Calu3 (cell line): ENCODE results near the gene RUNX2. TPM values are rescaled to one million over a fixed set of nuclear protein-coding genes. Genes with fewer than 3 reads are reported as not detected.
"Not testable (repeated sequence)": the region's sequence is repeated elsewhere in the genome, so short reads cannot be mapped to it uniquely, and the experiment has no call there.

Experiments
- BruUV-seq: library from RNA; stranded (reverse); fragments of 400-500 nt; replicated peaks from 2 replicates; lab custom pipeline; 2021; lab: Mats Ljungman, UMichigan
- CTCF ChIA-PET: fragments of 300-600 bp; sonication (Branson Sonifier 250); formaldehyde crosslinking; loops from one replicate; lab custom pipeline; 2022; ENCODE audit warnings: antibody characterized with exemption; lab: Charles Lee
- DNase-seq: peaks from one replicate; pipeline ENCODE4 v3.0.0; 2022
- H3K27ac Mint-ChIP-seq: one replicate; pipeline ENCODE4 v1.8.0; 2022; ENCODE audit warnings: mixed read lengths; ENCODE audit not compliant: unreplicated experiment
- H3K27me3 Mint-ChIP-seq: one replicate; pipeline ENCODE4 v1.8.0; 2022; ENCODE audit warnings: mixed read lengths; ENCODE audit not compliant: unreplicated experiment
- H3K36me3 Mint-ChIP-seq: one replicate; pipeline ENCODE4 v1.8.0; 2022; ENCODE audit warnings: mild to moderate bottlenecking, moderate library complexity, mixed read lengths; ENCODE audit not compliant: insufficient read depth, unreplicated experiment
- H3K4me1 Mint-ChIP-seq: one replicate; pipeline ENCODE4 v1.8.0; 2022; ENCODE audit warnings: mild to moderate bottlenecking, low read depth, mixed read lengths; ENCODE audit not compliant: unreplicated experiment
- H3K4me3 Mint-ChIP-seq: one replicate; pipeline ENCODE4 v1.8.0; 2022; ENCODE audit warnings: mild to moderate bottlenecking, low read depth, moderate library complexity, mixed read lengths; ENCODE audit not compliant: unreplicated experiment
- H3K9me3 Mint-ChIP-seq: one replicate; pipeline ENCODE4 v1.8.0; 2022; ENCODE audit warnings: low read depth, mixed read lengths; ENCODE audit not compliant: unreplicated experiment
- intact Hi-C: fragments of 100-400 bp; cut with micrococcal nuclease; formaldehyde crosslinking; loops from one replicate; pipeline ENCODE4 v1.10.0; 2022; ENCODE audit not compliant: unreplicated experiment
- total RNA-seq: library from RNA; stranded (reverse); gene quantifications from 2 replicates; pipeline ENCODE4 v1.2.3, GENCODE V29; 2022
- TF ChIP-seq, protein P1 (sequence below): fragments of 200-600 bp; IDR thresholded peaks from one replicate; pipeline ENCODE4 v1.8.0; 2022; ENCODE audit warnings: antibody characterized with exemption; ENCODE audit not compliant: unreplicated experiment

Gene RUNX2
- total RNA-seq, 1 experiment from 2014 or later, result 0.54 TPM

GRCh38 chr6:45462190-45463134 is 134.3 kb downstream of the RUNX2 start:
- H3K4me1 Mint-ChIP-seq, result no peaks in the 10 kb centered on the region
- no peaks in the 10 kb centered on the region for H3K36me3 Mint-ChIP-seq
- H3K9me3 Mint-ChIP-seq, result no peaks in the 10 kb centered on the region
- no peak overlapping the region for H3K4me3 Mint-ChIP-seq
- no peak overlapping the region for H3K27ac Mint-ChIP-seq
- no TSS peak for BruUV-seq
- CTCF ChIA-PET, result interaction anchor here (0.5 to 0.6 kb wide), 2 partner anchors 20 to 30 kb away, joined by 3 to 6 read pairs; no protein-coding TSS in a partner anchor
- TF ChIP-seq, protein P1, sequence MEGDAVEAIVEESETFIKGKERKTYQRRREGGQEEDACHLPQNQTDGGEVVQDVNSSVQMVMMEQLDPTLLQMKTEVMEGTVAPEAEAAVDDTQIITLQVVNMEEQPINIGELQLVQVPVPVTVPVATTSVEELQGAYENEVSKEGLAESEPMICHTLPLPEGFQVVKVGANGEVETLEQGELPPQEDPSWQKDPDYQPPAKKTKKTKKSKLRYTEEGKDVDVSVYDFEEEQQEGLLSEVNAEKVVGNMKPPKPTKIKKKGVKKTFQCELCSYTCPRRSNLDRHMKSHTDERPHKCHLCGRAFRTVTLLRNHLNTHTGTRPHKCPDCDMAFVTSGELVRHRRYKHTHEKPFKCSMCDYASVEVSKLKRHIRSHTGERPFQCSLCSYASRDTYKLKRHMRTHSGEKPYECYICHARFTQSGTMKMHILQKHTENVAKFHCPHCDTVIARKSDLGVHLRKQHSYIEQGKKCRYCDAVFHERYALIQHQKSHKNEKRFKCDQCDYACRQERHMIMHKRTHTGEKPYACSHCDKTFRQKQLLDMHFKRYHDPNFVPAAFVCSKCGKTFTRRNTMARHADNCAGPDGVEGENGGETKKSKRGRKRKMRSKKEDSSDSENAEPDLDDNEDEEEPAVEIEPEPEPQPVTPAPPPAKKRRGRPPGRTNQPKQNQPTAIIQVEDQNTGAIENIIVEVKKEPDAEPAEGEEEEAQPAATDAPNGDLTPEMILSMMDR, result no peak
- H3K27me3 Mint-ChIP-seq, result no peaks in the 10 kb centered on the region
- no peak for DNase-seq
- intact Hi-C loops, result no loop called here

- Mint-ChIP-seq H3K4me3 (no peak overlapping the region), H3K27me3 (no peaks in the 10 kb centered on the region), H3K4me1 (no peaks in the 10 kb centered on the region), H3K36me3 (no peaks in the 10 kb centered on the region), H3K27ac (no peak overlapping the region), H3K9me3 (no peaks in the 10 kb centered on the region)
- DNase-seq, result no peak
- TF ChIP-seq, protein P1, result no peak
- BruUV-seq, result no TSS peak
- intact Hi-C loops, result no loop called here
- CTCF ChIA-PET, result no interaction called here
These were observed 136.6 kb downstream of the RUNX2 start for GRCh38 chr6:45464685-45465084.

DNA sequence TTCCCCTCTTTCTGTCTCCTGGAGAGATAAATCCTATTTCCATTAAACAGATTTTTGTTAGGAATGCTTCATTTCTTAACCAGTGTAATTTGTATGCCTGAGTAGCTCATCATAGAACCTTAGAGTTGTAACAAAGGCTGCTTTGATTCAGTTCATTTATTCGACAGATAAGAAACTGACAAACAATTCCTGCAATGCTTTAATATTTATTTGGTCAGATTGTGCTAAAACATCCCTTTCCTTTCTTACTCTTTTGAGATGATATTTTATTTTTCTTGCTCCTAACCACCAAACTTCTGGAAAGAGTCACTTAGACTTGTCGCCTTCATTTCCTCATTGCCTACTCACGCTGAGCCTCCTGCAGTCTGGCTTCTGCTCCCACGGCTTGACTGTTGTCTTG is 138.6 kb downstream of the RUNX2 start:
- no peak for DNase-seq
- H3K27ac Mint-ChIP-seq, result no peak overlapping the region
- no peaks in the 10 kb centered on the region for H3K36me3 Mint-ChIP-seq
- H3K9me3 Mint-ChIP-seq, result no peaks in the 10 kb centered on the region
- TF ChIP-seq, protein P1, result no peak
- H3K27me3 Mint-ChIP-seq, result no peaks in the 10 kb centered on the region
- intact Hi-C loops, result no loop called here
- H3K4me3 Mint-ChIP-seq, result no peak overlapping the region
- BruUV-seq, result no TSS peak
- CTCF ChIA-PET, result no interaction called here
- H3K4me1 Mint-ChIP-seq, result no peaks in the 10 kb centered on the region

GRCh38 chr6:45467417-45467816 is 139.3 kb downstream of the RUNX2 start:
- BruUV-seq, H3K9me3 Mint-ChIP-seq, H3K4me1 Mint-ChIP-seq, intact Hi-C loops, H3K27ac Mint-ChIP-seq, H3K27me3 Mint-ChIP-seq, CTCF ChIA-PET, H3K36me3 Mint-ChIP-seq, H3K4me3 Mint-ChIP-seq, DNase-seq: not testable (repeated sequence)

DNA sequence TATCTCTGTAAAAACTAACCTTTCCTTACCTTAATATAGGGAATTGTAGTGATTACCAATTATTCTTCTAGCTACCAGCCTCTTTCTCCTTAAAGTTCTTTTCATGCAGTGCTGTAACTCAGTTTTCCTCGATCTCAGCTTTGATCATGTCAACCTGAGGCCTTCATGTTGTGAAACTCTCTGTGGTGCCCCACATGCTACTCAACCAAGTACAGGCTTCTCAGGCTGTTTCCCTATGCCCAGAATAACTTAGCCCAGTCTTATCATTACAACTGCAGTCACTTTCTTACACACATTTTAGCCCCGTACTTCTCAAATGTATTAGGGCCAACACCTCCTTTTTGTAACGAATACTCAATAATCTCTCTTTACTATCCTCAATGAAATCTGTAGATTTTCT is 139.7 kb downstream of the RUNX2 start:
- TF ChIP-seq, protein P1, result no peak
- Mint-ChIP-seq H3K36me3 (no peaks in the 10 kb centered on the region), H3K27me3 (no peaks in the 10 kb centered on the region), H3K27ac (no peak overlapping the region), H3K4me3 (no peak overlapping the region), H3K4me1 (no peaks in the 10 kb centered on the region), H3K9me3 (no peaks in the 10 kb centered on the region)
- intact Hi-C loops, result no loop called here
- DNase-seq, result no peak
- BruUV-seq, result no TSS peak
- CTCF ChIA-PET, result no interaction called here
